UCSD-AML1 (cell line): ENCODE data around the gene FSTL1.

Experiments used
- DNase-seq: peaks from one replicate; lab custom pipeline; 2025; ENCODE audit not compliant: unreplicated experiment; lab: John Stamatoyannopoulos, UW

Gene FSTL1, protein sequence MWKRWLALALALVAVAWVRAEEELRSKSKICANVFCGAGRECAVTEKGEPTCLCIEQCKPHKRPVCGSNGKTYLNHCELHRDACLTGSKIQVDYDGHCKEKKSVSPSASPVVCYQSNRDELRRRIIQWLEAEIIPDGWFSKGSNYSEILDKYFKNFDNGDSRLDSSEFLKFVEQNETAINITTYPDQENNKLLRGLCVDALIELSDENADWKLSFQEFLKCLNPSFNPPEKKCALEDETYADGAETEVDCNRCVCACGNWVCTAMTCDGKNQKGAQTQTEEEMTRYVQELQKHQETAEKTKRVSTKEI

GRCh38 chr3:120450600-120451271 is at the start of gene FSTL1:
Gene FSTL1, minus strand, starts transcription at chr3:120450992. Its CDS starts 246 bp downstream, at chr3:120450746.
- DNase-seq, result no peak

DNA sequence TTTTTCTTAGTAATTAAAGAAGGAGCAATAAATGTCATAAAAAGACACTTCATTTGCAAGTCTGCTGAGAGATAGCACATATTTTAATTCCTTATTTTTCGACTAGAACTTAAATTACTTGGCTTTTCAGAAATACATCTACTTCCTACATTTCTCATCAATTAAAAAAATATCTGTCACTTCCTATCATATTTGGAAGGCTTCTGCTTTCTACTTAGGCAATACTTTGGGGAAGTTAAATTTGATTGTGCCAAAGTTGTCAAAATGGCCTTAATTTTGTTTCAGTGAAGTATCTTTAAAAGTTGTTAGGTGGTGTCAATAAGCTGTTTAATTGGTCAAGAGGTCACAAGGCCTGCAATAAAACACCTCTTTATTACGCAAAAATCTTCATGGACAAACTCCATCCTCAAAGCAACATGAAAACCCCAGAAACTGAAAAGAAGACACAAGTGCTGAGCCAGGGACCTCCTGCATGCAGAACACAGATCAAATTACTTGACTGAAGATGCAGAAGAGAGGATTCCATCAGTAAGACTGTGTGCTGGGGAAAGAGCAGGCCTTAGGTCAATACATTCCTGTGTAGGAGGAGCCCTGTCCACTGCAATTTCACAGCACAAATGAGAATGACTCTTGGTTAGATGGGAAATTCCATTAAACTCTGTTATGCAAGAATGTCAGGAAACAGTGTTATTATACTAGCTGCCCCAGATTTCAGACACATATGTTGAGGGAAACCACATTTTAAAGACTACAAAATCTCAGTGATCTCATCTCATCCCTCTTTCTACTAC is 48.0 kb upstream of the FSTL1 start:
- no peak for DNase-seq

GRCh38 chr3:120497818-120498217 is 47.0 kb upstream of the FSTL1 start:
- DNase-seq, result no peak

DNA sequence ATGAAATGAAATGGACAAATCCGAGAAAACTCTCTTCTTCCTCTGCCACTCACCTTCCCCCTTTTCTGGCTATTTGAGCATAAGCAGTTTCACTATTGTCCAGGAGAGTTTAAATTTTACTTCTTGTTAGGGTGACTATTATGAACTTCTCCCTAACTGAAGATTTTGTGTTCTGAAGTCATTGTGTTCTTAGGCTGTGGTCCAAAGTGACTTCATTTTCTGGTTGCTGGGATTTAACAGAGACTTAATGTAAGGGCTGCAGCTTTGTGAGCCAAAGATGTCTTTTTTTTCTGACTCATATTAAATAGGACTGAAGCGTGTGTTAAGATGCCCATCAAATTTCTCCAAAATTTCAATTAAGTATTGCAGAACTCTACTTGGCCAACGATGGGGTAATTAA is 46.5 kb upstream of the FSTL1 start:
- DNase-seq, result no peak

DNA sequence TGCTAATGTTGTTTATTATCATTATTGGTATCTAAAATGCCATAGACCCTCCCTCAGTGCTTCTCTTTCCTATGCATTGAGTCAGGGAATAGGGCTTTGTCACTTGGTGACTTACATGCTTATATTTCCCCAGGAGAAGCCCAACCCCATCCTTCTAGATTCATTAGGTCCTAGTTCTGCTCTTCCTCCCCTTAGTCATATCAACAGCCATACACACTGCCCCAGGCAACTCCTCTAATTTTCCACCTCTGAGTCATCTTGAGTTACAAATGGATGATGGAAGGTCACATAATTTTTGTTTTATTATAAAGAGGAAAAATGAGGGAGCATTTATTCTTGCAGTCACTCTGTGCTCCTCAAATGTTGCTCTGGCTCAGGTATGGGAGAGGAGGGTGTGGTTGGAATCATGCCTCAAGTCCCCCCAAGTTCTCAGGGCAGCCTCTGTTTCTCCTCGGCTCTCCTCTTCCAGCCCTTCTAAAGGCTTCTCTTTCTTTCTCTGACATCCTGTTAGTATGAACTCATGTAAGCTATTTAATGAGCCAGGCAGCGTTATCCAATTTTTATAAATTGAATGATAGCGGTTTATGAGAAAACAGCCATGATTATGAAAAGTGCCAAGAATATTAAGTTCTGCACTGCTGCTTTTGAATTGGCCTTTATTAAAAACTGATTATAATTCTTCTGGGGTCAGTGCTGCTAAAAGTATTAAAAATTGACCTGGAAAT is 45.6 kb upstream of the FSTL1 start:
- DNase-seq, result no peak

DNA sequence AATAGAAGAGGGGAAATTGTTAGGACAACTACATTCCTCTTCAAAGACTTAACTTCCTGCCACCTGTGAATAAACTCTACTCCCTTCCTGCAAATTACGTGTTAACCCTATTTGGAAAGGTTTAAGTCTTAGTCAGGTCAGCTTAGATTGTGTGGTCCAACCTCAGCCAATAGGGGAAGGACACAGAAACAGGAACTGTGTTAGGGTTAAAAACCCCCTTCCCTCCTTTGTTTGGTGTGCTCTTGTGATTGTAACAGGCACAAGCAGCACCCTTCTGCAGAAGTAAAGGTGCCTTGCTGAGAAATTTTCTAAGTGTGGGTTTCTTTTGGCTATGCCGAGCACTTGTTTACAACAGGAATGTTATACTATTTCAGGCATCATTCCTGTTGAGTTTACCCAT is 45.0 kb upstream of the FSTL1 start:
- DNase-seq, result no peak

DNA sequence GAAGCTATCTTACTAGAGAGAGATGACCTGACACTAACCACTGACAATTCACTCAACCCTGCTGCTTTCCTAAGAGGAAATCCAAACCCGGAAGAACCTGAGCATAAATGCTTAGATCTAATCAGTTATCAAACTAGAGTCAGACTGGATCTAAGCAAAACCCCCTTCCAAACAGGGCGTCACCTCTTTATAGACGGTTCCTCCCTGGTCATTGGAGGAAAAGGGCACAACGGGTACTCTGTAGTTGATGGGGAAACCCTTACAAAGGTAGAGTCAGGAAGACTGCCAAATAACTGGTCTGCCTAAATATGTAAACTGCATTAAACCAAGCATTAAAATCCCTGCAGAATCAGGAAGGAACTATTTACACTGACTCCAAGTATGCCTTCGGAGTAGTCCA is 41.3 kb upstream of the FSTL1 start:
- no peak for DNase-seq

DNA sequence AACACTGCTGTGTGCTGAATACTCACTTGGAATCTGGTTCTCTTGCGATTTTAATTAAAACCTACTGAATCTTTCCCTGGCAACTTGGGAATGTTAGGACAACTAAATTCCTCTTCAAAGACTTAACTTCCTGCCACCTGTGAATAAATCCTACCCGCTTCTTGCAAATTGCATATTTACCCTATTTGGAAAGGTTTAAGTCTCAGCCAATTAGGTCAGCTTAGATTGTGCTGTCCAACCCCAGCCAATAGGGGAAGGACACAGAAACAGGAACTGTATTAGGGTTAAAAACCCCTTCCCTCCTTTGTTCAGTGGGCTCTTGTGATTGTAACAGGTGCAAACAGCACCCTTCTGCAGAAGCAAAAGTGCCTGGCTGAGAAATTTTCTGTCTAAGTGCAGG is 38.6 kb upstream of the FSTL1 start:
- no peak for DNase-seq

DNA sequence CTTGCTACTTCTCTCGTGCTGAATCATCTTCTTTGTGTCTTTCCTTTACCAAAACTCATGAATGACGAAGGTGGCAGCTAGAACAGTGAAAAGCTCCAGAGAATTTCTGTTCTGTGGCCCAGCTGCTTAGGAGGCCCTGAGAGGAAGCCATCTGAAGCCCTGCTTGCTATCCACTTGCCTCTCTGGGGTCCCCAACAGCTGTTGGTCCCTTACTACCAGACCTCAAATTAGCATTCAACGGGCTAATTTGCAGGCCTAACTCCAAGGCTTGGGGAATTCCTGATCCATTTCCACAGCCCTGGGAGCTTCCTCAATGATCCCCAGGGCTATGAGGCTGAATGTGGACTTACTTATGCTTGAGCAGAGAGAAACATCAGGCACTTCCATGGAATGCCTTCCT is 37.5 kb upstream of the FSTL1 start:
- DNase-seq, result no peak

DNA sequence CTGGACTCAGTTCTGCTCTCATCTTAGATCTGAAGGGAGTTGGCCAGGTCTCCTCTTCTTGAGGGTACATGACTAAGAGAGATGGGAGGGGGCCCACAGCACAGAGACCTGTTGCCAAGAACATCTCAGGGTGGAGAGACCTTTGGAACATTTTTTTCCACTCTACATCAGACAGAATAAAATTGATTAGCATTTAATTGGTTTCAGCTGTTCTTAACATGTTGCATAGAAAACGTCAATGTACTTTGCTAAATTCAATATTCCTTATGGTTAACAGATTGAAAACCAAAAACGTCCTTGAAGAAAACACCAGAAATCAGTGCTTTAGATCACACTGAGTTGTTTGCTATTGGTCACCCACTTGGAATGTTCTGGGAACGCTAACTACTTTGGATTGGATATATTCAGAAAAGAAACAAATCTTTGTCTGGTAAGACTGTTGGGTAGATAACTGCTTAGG is 36.4 kb upstream of the FSTL1 start:
- DNase-seq, result no peak

- DNase-seq, result no peak
Observed at GRCh38 chr3:120481081-120481480, 30.3 kb upstream of the FSTL1 start.

DNA sequence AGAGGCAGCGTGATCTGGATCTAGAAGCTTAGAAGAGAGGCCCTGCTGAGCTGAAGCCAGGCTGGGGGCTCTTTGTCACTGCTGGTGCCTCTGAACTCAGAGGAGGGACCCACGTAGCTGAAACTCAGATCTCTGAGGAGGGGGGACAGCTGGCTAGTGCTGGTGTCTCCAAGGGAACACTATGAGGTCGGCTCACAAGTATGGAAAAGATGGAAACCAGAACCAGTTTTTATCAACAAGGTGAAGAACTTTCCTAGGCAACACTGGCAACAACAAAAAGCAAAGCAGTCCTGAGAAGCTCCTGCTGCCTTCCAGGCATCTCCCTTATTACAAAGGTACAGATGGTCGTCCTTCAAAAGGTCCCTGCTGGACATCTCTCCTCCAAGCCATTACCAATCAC is 27.0 kb upstream of the FSTL1 start:
- DNase-seq, result no peak

- no peak for DNase-seq
Observed at GRCh38 chr3:120475722-120476377, 25.1 kb upstream of the FSTL1 start.

- no peak for DNase-seq
Observed at GRCh38 chr3:120473896-120474675, 23.3 kb upstream of the FSTL1 start.

DNA sequence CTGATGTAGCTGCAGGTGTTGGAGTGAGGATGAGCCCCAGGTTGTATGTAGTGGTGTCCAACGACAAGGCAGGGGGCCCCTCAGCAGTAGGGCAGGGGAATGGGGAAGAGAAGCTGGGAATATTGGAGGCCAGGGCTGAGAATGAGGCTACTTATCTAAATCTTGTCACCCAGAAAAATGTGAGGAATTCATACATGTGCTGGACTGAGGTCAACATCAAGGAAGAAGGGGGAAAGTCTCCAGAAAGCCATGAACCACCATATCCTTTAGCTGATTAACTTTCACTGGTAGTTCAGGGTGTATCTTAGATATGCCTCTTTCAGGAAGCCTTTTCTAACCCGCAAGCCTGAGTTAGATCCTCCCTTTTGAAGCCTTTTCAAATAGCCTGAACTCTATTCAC is 22.6 kb upstream of the FSTL1 start:
- no peak for DNase-seq

GRCh38 chr3:120472121-120472844 is 21.5 kb upstream of the FSTL1 start:
- no peak for DNase-seq

GRCh38 chr3:120471643-120472042 is 20.9 kb upstream of the FSTL1 start:
- DNase-seq, result no peak

GRCh38 chr3:120470870-120471269 is 20.1 kb upstream of the FSTL1 start:
- no peak for DNase-seq

DNA sequence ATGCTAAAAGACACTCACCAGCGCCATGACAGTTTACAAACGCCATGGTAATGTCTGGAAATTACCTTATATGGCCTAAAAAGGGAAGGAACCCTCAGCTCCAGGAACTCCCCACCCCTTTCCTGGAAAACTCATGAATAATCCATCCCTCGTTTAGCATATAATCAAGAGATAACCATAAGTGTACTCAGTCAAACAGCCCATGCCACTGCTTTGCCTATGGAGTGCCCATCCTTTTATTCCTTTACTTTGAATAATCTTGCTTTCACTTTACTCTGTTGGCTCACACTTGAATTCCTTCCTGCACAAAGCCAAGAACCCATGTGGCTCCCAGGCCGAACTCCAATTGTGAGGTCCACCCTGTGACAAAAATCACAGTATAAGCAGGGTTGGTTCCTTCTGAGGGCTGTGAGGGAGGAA is 19.1 kb upstream of the FSTL1 start:
- DNase-seq, result no peak
